Coronary artery (tissue), 2 donors: ENCODE results near the gene TMEM208.

Source experiments
- DNase-seq: peaks from one replicate; pipeline ENCODE4 v3.0.0-alpha.2; 2017; ENCODE audit warnings: low spot score
- H3K27ac ChIP-seq, 2 donors: fragments of 200-600 bp; sonication (generic); one replicate each; pipeline ENCODE4 v1.5.1; 2016 to 2019
- H3K4me3 ChIP-seq: fragments of 200-600 bp; sonication (generic); 2 replicates; pipeline ENCODE4 v1.5.1; 2016; ENCODE audit warnings: mild to moderate bottlenecking, moderate library complexity
- CTCF ChIP-seq: fragments of 200-600 bp; sonication (generic); IDR thresholded peaks from one replicate; pipeline ENCODE4 v1.5.1; 2019; ENCODE audit warnings: antibody characterized with exemption

The TMEM208 gene

DNA sequence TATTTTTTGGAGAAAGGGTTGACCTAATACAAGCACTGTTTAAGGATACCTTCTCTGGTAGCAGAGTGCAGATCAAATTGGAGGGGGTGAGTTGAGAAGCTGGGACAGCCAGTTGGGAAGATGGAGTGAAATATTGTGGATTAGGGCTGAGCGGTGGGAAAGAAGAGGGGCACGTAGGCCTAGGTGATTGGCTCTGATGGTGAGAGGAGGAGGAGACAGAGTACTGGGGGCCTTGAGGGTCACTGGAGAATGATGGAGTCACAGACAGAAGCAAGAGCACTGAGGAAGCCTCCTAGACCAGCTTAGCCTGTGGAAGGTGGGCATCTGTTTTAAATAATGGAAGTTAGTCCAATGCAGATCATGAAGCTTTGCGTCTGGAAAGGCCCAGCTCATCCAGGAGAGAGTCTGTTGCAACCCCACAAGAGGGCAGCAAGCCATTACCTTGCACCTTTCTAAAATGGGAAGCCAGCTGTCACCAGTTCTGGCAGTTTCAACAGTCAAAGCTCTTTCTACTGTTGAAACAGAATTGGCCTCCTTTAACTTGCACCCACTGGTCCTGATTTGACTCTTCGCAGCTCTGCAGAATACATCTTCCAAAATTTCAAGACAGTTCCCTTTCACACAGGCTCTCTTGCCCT lies 33.6 kb downstream of the TMEM208 start:
- no peak for TF ChIP-seq CTCF
- Histone ChIP-seq H3K27ac (no peak overlapping the region), H3K4me3 (no peak overlapping the region)
- DNase-seq: no peak

DNA sequence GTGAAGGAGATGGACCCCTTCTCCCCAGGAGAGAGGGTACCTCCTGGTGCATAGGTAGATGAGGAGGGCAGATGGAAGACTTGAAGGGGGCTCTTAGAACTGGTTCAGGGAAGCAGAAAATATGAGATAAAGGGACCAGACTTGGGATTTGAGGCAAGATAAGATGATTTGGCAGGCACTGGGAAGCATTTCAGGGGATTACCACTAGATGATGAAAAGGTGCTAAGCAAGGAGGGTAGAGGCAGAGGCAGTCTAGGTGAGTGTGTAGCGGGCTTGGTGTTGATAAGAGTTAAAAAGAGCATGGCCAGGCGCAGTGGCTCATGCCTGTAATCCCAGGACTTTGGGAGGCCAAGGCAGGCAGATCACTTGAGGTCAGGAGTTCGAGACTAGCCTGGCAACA lies 36.3 kb downstream of the TMEM208 start:
- no peak for DNase-seq
- TF ChIP-seq CTCF: no peak
- Histone ChIP-seq H3K4me3 (no peak overlapping the region), H3K27ac (no peak overlapping the region)

GRCh38 chr16:67264277-67264676 lies 37.3 kb downstream of the TMEM208 start:
- no peak for DNase-seq
- H3K27ac ChIP-seq: no peak overlapping the region
- TF ChIP-seq CTCF: no peak

DNA sequence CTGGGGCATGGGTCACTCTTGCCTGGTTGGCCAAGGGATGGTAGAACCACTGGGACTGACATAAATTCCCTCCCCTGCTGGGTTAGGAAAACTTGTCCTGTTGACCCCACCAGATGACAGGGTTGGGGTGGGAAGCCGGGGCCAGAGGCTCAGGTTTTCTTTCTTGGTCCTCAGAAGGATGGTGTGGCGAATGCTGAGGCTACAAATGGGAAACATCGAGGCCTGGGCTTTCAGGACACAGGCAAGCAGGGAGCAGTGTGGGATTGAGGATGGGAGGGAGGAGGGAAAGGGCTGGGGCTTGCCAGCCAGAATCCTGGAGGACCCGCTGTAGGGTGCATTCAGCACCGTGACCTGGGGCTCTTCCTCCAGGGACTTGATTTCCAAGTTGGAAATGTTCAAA lies 37.9 kb downstream of the TMEM208 start:
- no peak for DNase-seq

More at GRCh38 chr16:67264277-67264676, 37.3 kb downstream of the TMEM208 start:
- no peak overlapping the region for H3K4me3 ChIP-seq

DNA sequence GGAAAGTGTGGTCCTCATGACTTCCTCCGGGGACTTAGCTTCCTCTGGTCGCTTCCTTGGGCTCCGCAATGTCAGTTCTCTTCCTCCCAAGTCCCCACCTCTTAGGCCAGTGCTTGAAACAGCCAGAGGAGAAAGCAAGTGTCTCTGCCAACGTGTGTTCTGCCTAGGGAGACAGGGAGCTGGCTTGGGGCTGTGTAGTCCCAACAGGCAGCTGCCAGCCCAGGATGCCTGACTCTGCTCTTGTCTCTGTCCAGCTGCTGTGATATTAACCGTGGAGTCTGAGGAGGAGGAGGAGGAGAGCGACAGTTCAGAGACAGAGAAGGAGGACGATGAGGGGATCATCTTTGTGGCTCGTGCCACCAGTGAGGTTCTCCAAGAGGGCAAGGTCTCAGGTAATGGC lies 38.9 kb downstream of the TMEM208 start:
- no peak for DNase-seq
- no peak overlapping the region for H3K4me3 ChIP-seq
- no peak overlapping the region for H3K27ac ChIP-seq
- no peak for TF ChIP-seq CTCF

More for the DNA sequence above, 37.9 kb downstream of the TMEM208 start:
- no peak for TF ChIP-seq CTCF
- Histone ChIP-seq H3K4me3 (no peak overlapping the region), H3K27ac (no peak overlapping the region)

- H3K4me3 ChIP-seq: no peak overlapping the region
- no peak overlapping the region for H3K27ac ChIP-seq
- no peak for TF ChIP-seq CTCF
- DNase-seq: no peak
These were observed 41.2 kb downstream of the TMEM208 start for GRCh38 chr16:67268136-67268579.

- Histone ChIP-seq H3K27ac (no peak overlapping the region), H3K4me3 (no peak overlapping the region)
- no peak for DNase-seq
- TF ChIP-seq CTCF: no peak
These were observed 42.8 kb downstream of the TMEM208 start for GRCh38 chr16:67269766-67270165.
